Upper lobe of left lung (tissue), 6 donors: ENCODE results near the gene DYNC1I2. TPM values are rescaled to one million over a fixed set of nuclear protein-coding genes. Genes with fewer than 3 reads are reported as not detected.

Experiments used
- ATAC-seq, 2 donors: fragments of 200-7000 bp; cut with Tn5 transposase; one replicate each; pipeline ENCODE4 v1.9.1; 2022; ENCODE audit warnings: mild to moderate bottlenecking in 2 of 2, moderate library complexity in 2 of 2; ENCODE audit not compliant: low FRiP score in 2 of 2
- DNase-seq, 2 donors: peaks; one replicate each; pipeline ENCODE4 v3.0.0-alpha.2; 2019 to 2020
- H3K27ac ChIP-seq, 4 donors: fragments of 200-600 bp; sonication (generic); one replicate each; pipeline ENCODE4 v1.5.1; 2016 to 2019
- H3K27me3 ChIP-seq, 4 donors: fragments of 200-600 bp; sonication (generic); one replicate each; pipeline ENCODE4 v1.5.1; 2017 to 2019
- H3K36me3 ChIP-seq, 4 donors: fragments of 200-600 bp; sonication (generic); one replicate each; pipeline ENCODE4 v1.5.1; 2016 to 2019
- H3K4me1 ChIP-seq, 4 donors: fragments of 200-600 bp; sonication (generic); one replicate each; pipeline ENCODE4 v1.5.1; 2018 to 2019
- H3K4me3 ChIP-seq, 4 donors: fragments of 200-600 bp; sonication (generic); one replicate each; pipeline ENCODE4 v1.5.1; 2017 to 2019; ENCODE audit warnings: mild to moderate bottlenecking in 2 of 4, moderate library complexity in 1 of 4
- H3K9me3 ChIP-seq, 4 donors: fragments of 200-600 bp; sonication (generic); one replicate each; pipeline ENCODE4 v1.5.1; 2018 to 2019
- EP300 ChIP-seq, 4 donors: sonication (generic); formaldehyde crosslinking; IDR thresholded peaks; one replicate each; pipeline ENCODE4 v1.5.1; 2017; ENCODE audit warnings: antibody characterized with exemption in 4 of 4, control low read depth in 2 of 4
- POLR2A ChIP-seq, 4 donors: fragments of 450-650 bp; IDR thresholded peaks; one replicate each; pipeline ENCODE4 v1.5.1; 2016 to 2017; ENCODE audit warnings: antibody characterized with exemption in 4 of 4, mild to moderate bottlenecking in 2 of 4
- POLR2AphosphoS5 ChIP-seq, 2 donors: sonication (generic); formaldehyde crosslinking; IDR thresholded peaks; one replicate each; pipeline ENCODE4 v1.5.1; 2017; ENCODE audit warnings: antibody characterized with exemption in 2 of 2
- WGBS, 2 donors: methylation state at CpG; one replicate each; pipeline ENCODE4 v1.1.5; 2017 to 2018; 5-methylcytosine and 5-hydroxymethylcytosine counted together
- total RNA-seq, 6 donors: library from RNA; depleted of rRNA in 4 of 6; stranded (reverse); fragments of >200 nt in 4 of 6; gene quantifications; one replicate each; pipeline versions ENCODE4 v1.1.0 to v1.2.1, GENCODE V29; 2016 to 2021
- TF ChIP-seq, protein P1 (sequence below), 6 experiments: fragments of 450-650 bp in 4 of 6; fragments of 200-600 bp in 2 of 6; sonication (generic) in 2 of 6; IDR thresholded peaks; one replicate each; pipeline ENCODE4 v1.5.1; 2016 to 2019; ENCODE audit warnings: antibody characterized with exemption in 6 of 6
- donor health status: DM: no; HTN: no; CAD: no; lungs with moderate emphysema.
- donor health status: DM: no; HTN: yes; CAD: no; lungs with severe emphysema.

DYNC1I2 gene
- total RNA-seq, 6 donors from 2014 or later: 66.1 to 91.6 (median 78.7) TPM

DNA sequence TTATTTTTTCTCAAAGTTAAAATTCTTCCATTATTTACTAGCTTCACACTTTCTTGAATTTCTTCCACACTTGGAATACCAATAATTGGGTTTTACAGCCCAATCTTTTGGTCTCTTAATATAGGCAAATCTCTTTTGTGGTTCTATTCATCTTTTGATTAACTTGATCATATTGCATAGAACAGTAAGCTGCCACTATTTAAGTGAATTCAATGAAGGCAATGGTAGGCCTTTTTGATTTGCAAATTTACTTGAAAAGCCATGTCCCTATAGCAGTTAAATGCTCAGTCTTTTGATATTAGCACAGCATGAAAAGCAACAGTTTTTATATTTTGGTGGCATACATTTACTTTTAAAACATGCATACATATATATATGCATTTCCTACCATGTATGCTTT is 20.2 kb upstream of the DYNC1I2 start:
- ATAC-seq (no peak), DNase-seq (no peak)
- Histone ChIP-seq H3K9me3 (no peaks in the 10 kb centered on the region), H3K27ac (no peak overlapping the region), H3K4me1 (no peaks in the 10 kb centered on the region), H3K27me3 (no peaks in the 10 kb centered on the region), H3K36me3 (no peaks in the 10 kb centered on the region), H3K4me3 (no peak overlapping the region)
- TF ChIP-seq POLR2AphosphoS5 (IDR thresholded peaks at IDR 0.05): no peak
- TF ChIP-seq, protein P1, sequence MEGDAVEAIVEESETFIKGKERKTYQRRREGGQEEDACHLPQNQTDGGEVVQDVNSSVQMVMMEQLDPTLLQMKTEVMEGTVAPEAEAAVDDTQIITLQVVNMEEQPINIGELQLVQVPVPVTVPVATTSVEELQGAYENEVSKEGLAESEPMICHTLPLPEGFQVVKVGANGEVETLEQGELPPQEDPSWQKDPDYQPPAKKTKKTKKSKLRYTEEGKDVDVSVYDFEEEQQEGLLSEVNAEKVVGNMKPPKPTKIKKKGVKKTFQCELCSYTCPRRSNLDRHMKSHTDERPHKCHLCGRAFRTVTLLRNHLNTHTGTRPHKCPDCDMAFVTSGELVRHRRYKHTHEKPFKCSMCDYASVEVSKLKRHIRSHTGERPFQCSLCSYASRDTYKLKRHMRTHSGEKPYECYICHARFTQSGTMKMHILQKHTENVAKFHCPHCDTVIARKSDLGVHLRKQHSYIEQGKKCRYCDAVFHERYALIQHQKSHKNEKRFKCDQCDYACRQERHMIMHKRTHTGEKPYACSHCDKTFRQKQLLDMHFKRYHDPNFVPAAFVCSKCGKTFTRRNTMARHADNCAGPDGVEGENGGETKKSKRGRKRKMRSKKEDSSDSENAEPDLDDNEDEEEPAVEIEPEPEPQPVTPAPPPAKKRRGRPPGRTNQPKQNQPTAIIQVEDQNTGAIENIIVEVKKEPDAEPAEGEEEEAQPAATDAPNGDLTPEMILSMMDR (IDR thresholded peaks at IDR 0.05): no peak
- TF ChIP-seq EP300 (IDR thresholded peaks at IDR 0.05): no peak
- no peak for TF ChIP-seq POLR2A (IDR thresholded peaks at IDR 0.05)

DNA sequence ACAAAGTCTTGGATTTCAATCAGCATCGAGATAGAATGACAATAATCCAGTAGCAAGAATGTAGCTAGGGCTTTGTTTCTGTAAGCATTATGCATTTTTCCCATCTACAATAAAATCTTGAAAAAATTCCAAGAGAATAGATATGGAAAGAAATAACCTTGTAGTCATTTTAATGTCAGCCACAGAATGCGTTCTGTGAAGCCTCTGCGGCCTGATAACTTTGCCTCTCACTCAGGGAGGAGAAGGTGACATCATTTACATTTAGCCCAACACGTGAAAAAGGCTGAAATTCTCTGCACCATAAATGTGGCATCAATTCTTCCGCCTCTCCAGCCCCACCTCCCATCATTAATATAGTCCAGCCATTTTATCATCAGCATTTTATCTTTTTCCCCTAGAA is 19.1 kb upstream of the DYNC1I2 start:
- H3K36me3 ChIP-seq: no peaks in the 10 kb centered on the region
- H3K27me3 ChIP-seq: no peaks in the 10 kb centered on the region
- H3K9me3 ChIP-seq: no peaks in the 10 kb centered on the region
- WGBS, 2 donors: 63 to 80% methylated on average over 5 of the region's 5 CpGs
- DNase-seq (no peak), ATAC-seq (no peak)
- H3K4me3 ChIP-seq: no peak overlapping the region
- H3K4me1 ChIP-seq: no peaks in the 10 kb centered on the region
- no peak overlapping the region for H3K27ac ChIP-seq
- TF ChIP-seq POLR2AphosphoS5 (IDR thresholded peaks at IDR 0.05) (no peak), POLR2A (IDR thresholded peaks at IDR 0.05) (no peak), EP300 (IDR thresholded peaks at IDR 0.05) (no peak)
- TF ChIP-seq, protein P1 (IDR thresholded peaks at IDR 0.05): no peak

DNA sequence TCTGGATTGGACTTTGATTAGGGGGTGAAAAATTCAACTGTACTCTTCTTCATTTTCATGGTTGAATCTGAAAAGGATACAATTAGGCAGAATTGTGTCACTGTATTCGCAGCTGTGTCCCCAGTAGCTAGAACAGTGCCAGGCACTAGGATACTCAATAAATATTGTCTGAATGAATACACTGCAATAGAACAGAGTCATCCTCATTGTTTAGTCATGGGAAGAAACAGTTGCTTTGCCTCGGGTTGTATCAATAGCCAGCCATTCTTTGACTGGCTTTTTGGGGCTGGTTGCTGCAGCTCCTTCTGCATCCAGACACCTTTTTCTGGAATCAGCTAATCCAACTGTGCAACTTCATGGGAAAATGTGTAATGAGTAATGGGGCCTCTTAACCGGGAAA is 18.1 kb upstream of the DYNC1I2 start:
- no peak for TF ChIP-seq POLR2A (IDR thresholded peaks at IDR 0.05)
- TF ChIP-seq, protein P1 (IDR thresholded peaks at IDR 0.05): no peak
- TF ChIP-seq POLR2AphosphoS5 (IDR thresholded peaks at IDR 0.05): no peak
- TF ChIP-seq EP300 (IDR thresholded peaks at IDR 0.05): no peak
- H3K27me3 ChIP-seq: no peaks in the 10 kb centered on the region
- no peak overlapping the region for H3K27ac ChIP-seq
- WGBS, 2 donors: 48 to 56% methylated on average over 2 to 3 of the region's 3 CpGs
- H3K4me1 ChIP-seq: no peaks in the 10 kb centered on the region
- H3K36me3 ChIP-seq: no peaks in the 10 kb centered on the region
- no peak overlapping the region for H3K4me3 ChIP-seq
- no peak for DNase-seq
- H3K9me3 ChIP-seq: no peaks in the 10 kb centered on the region
- ATAC-seq: no peak

DNA sequence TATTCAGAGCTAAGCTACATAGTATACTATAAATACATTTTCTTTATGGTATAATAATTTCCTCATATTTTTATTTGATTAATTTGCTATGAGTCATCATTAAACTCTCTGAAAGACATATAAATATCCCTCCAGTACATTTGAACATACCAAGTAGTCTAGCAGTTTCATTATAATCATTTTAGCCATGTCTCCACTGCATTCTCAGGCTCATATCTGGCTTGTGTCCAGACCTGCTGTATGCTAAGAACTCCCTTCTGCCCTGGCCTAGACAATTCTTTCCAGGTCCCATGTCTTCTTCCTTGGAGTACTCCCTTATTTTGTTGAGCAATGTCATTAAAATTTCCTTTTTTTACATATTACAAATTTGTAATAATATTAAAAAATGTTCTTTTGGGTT is 16.6 kb upstream of the DYNC1I2 start:
- H3K27me3 ChIP-seq: no peaks in the 10 kb centered on the region
- ATAC-seq (no peak), DNase-seq (no peak)
- TF ChIP-seq, protein P1 (IDR thresholded peaks at IDR 0.05): no peak
- no peak for TF ChIP-seq POLR2AphosphoS5 (IDR thresholded peaks at IDR 0.05)
- no peak for TF ChIP-seq EP300 (IDR thresholded peaks at IDR 0.05)
- no peaks in the 10 kb centered on the region for H3K36me3 ChIP-seq
- no peak overlapping the region for H3K4me3 ChIP-seq
- H3K9me3 ChIP-seq: no peaks in the 10 kb centered on the region
- no peaks in the 10 kb centered on the region for H3K4me1 ChIP-seq
- no peak overlapping the region for H3K27ac ChIP-seq

DNA sequence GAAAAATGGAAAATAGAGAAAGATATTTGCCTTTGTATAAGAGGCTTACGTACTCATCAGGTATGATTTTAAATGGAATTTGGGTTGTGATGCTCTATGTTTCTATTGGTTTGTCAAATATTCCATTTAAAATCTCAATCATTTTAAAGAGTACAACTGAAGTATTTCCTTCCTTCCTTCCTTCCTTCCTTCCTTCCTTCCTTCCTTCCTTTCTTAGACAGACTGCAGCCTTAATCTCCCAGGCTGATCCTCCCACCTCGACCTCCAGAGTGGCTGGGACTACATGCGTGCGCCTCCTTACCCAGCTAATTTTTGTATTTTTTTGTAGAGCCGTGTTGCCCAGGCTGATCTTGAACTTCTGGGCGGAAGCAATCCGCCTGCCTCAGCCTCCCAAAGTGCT is 15.4 kb upstream of the DYNC1I2 start:
- Histone ChIP-seq H3K9me3 (no peaks in the 10 kb centered on the region), H3K4me3 (no peak overlapping the region), H3K36me3 (no peaks in the 10 kb centered on the region), H3K27me3 (no peaks in the 10 kb centered on the region), H3K27ac (no peak overlapping the region), H3K4me1 (no peaks in the 10 kb centered on the region)
- DNase-seq: no peak
- no peak for ATAC-seq
- TF ChIP-seq POLR2A (IDR thresholded peaks at IDR 0.05) (no peak), EP300 (IDR thresholded peaks at IDR 0.05) (no peak), POLR2AphosphoS5 (IDR thresholded peaks at IDR 0.05) (no peak)
- TF ChIP-seq, protein P1 (IDR thresholded peaks at IDR 0.05): no peak
- 87 to 88% methylated on average over 7 of the region's 7 CpGs for WGBS, 2 donors
